ENCODE measurements around the gene SELENOF.
"Not testable (repeated sequence)": the region's sequence is repeated elsewhere in the genome, so short reads cannot be mapped to it uniquely, and the experiment has no call there.

The SELENOF gene

GRCh38 chr1:86887479-86888162, 26.3 kb downstream of the SELENOF start:
- H3K4me3 ChIP-seq (ENCODE audit: control insufficient read depth, low read depth, low read length), result no peak overlapping the region
- TF ChIP-seq, protein P1, sequence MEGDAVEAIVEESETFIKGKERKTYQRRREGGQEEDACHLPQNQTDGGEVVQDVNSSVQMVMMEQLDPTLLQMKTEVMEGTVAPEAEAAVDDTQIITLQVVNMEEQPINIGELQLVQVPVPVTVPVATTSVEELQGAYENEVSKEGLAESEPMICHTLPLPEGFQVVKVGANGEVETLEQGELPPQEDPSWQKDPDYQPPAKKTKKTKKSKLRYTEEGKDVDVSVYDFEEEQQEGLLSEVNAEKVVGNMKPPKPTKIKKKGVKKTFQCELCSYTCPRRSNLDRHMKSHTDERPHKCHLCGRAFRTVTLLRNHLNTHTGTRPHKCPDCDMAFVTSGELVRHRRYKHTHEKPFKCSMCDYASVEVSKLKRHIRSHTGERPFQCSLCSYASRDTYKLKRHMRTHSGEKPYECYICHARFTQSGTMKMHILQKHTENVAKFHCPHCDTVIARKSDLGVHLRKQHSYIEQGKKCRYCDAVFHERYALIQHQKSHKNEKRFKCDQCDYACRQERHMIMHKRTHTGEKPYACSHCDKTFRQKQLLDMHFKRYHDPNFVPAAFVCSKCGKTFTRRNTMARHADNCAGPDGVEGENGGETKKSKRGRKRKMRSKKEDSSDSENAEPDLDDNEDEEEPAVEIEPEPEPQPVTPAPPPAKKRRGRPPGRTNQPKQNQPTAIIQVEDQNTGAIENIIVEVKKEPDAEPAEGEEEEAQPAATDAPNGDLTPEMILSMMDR (conservative IDR thresholded peaks at IDR 0.05; ENCODE audit: control insufficient read depth, insufficient read depth, low read depth, low read length), result no peak
- no peak for DNase-seq (ENCODE audit: low read depth)

DNA sequence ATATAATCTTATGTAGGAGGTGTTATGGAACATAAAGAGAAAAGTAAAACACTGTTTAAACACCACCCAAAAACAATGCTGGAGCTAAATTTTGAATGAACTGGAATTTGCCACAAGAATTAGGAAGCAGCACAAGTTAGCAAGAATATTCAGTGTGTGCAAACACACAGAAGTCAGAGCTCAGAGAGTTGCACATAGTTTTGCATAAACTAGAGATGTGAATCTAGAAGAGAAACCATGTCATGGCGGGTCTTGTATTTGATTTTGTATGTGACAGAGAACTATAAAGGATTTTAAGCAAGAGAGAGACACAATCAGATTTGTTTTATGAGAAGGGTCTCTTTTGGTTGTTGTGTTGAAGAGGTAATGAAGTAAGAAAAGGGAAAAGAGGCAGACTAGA, 38.2 kb downstream of the SELENOF start:
- no peak for DNase-seq (ENCODE audit: low read depth)
- no peak overlapping the region for H3K4me3 ChIP-seq (ENCODE audit: control insufficient read depth, low read depth, low read length)
- TF ChIP-seq, protein P1 (conservative IDR thresholded peaks at IDR 0.05; ENCODE audit: control insufficient read depth, insufficient read depth, low read depth, low read length), result no peak

- peak; percentile 45 for DNase-seq (ENCODE audit: low read depth)
- H3K4me3 ChIP-seq (ENCODE audit: control insufficient read depth, low read depth, low read length), result no peak overlapping the region
- TF ChIP-seq, protein P1 (conservative IDR thresholded peaks at IDR 0.05; ENCODE audit: control insufficient read depth, insufficient read depth, low read depth, low read length), result no peak
These were observed 41.8 kb downstream of the SELENOF start for GRCh38 chr1:86872086-86872485.

DNA sequence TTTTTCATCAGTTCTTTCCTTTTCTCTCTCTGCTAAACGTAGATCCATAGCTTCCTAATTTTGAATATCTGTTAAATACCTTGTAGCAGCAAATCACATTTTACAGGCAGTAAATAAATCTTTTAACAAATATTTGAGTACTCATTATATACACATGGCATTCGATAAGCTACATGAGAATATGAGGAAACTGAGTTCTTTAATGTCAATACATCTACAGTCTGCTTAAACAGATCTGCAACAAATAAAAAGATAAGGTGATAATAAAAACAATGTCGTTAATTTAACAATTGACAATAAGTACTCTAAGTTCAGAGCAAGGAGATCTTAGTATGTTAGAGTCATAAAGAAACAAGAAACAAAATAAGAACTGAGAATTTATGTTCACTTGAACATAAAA, 42.9 kb downstream of the SELENOF start:
- DNase-seq (ENCODE audit: low read depth), result no peak
- no peak overlapping the region for H3K4me3 ChIP-seq (ENCODE audit: control insufficient read depth, low read depth, low read length)
- TF ChIP-seq, protein P1 (conservative IDR thresholded peaks at IDR 0.05; ENCODE audit: control insufficient read depth, insufficient read depth, low read depth, low read length), result no peak

DNA sequence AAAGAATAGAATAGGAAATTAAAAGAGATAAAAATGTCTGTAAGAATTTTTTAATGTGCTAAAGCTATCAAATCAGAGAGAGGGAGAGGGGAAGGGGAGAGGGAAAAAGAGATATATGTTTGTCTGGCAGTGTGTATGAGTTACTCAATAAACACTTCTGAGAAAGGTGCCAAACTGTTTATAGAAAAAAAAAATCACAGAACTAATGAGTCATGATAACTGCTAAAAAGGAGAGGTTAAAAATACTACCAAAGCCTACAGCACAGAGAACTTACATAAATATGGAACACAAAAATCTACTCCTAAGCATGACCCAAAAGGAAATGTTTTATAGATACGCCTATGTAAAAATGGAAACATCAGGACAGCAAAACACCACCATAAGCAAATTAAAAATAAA, 45.4 kb downstream of the SELENOF start:
- TF ChIP-seq, protein P1 (conservative IDR thresholded peaks at IDR 0.05; ENCODE audit: control insufficient read depth, insufficient read depth, low read depth, low read length), result no peak
- H3K4me3 ChIP-seq (ENCODE audit: control insufficient read depth, low read depth, low read length), result no peak overlapping the region
- DNase-seq (ENCODE audit: low read depth), result peak; percentile 25

- DNase-seq (ENCODE audit: low read depth); H3K4me3 ChIP-seq (ENCODE audit: control insufficient read depth, low read depth, low read length): not testable (repeated sequence)
These were observed 46.6 kb downstream of the SELENOF start for GRCh38 chr1:86867278-86867677.

GRCh38 chr1:86866665-86867064, 47.3 kb downstream of the SELENOF start:
- DNase-seq (ENCODE audit: low read depth), result peak; percentile 87
- H3K4me3 ChIP-seq (ENCODE audit: control insufficient read depth, low read depth, low read length), result no peak overlapping the region

More at GRCh38 chr1:86866665-86867064, 47.3 kb downstream of the SELENOF start:
- TF ChIP-seq, protein P1 (conservative IDR thresholded peaks at IDR 0.05; ENCODE audit: control insufficient read depth, insufficient read depth, low read depth, low read length), result no peak
